Left lung (tissue), 10 donors: Measurements from ENCODE around the gene BRWD1. TPM values are rescaled to one million over a fixed set of nuclear protein-coding genes. Genes with fewer than 3 reads are reported as not detected.
A peak's percentile ranks its signal among the peaks of the same experiment; 100 is the strongest.
"Not testable (repeated sequence)": the region's sequence is repeated elsewhere in the genome, so short reads cannot be mapped to it uniquely, and the experiment has no call there.

Source experiments
- ATAC-seq: fragments of 200-7000 bp; cut with Tn5 transposase; one replicate; pipeline ENCODE4 v1.9.1; 2020; ENCODE audit warnings: moderate library complexity
- DNase-seq, 4 donors: peaks; one replicate each; pipeline ENCODE4 v3.0.0-alpha.2; 2013 to 2020
- H3K27ac ChIP-seq, 2 donors: fragments of 200-600 bp; sonication (generic) in 1 of 2; one replicate each; pipeline versions ENCODE4 v1.5.0 to v1.8.0; 2020 to 2021
- H3K27me3 ChIP-seq, 2 donors: fragments of 200-600 bp; sonication (generic) in 1 of 2; one replicate each; pipeline versions ENCODE4 v1.5.0 to v1.8.0; 2020 to 2021
- H3K36me3 ChIP-seq, 2 donors: fragments of 200-600 bp; sonication (generic) in 1 of 2; one replicate each; pipeline versions ENCODE4 v1.5.0 to v1.8.0; 2020 to 2021
- H3K4me1 ChIP-seq, 2 donors: fragments of 200-600 bp; one replicate each; pipeline ENCODE4 v1.8.0; 2021
- H3K4me3 ChIP-seq, 2 donors: fragments of 200-600 bp; sonication (generic) in 1 of 2; one replicate each; pipeline versions ENCODE4 v1.5.0 to v1.8.0; 2020 to 2021; ENCODE audit warnings: mild to moderate bottlenecking in 1 of 2
- H3K9me3 ChIP-seq, 2 donors: fragments of 200-600 bp; sonication (generic) in 1 of 2; one replicate each; pipeline versions ENCODE4 v1.5.0 to v1.8.0; 2020 to 2021
- CTCF ChIP-seq, 2 donors: fragments of 200-600 bp; sonication (generic) in 1 of 2; IDR thresholded peaks; one replicate each; pipeline versions ENCODE4 v1.5.0 to v1.8.0; 2021; ENCODE audit warnings: antibody characterized with exemption in 2 of 2
- intact Hi-C, 2 donors: fragments of 100-400 bp; cut with DNase I; formaldehyde crosslinking; loops; one replicate each; pipeline versions ENCODE4 v1.11.2 to v1.14.2; 2022
- polyA plus RNA-seq, 6 donors: library from polyadenylated mRNA; unstranded; fragments of 120-200 nt; gene quantifications; one replicate each; pipeline ENCODE4 v1.2.1, GENCODE V29; 2013; ENCODE audit not compliant: insufficient read length in 6 of 6
- total RNA-seq, 2 donors: library from RNA; stranded (reverse); fragmentation: NEBNext Ultra II Directional; extraction: Animal tissue kit (Norgen Biotek cat#: 25700); gene quantifications; one replicate each; pipeline ENCODE4 v1.2.1, GENCODE V29; 2021
- donor health status: DM: no; HTN: yes; CAD: no.
- donor health status: DM: no; HTN: no; CAD: no.

The BRWD1 gene
- total and polyA plus RNA-seq, 8 donors, result 33.0 to 54.3 (median 47.3) TPM

DNA sequence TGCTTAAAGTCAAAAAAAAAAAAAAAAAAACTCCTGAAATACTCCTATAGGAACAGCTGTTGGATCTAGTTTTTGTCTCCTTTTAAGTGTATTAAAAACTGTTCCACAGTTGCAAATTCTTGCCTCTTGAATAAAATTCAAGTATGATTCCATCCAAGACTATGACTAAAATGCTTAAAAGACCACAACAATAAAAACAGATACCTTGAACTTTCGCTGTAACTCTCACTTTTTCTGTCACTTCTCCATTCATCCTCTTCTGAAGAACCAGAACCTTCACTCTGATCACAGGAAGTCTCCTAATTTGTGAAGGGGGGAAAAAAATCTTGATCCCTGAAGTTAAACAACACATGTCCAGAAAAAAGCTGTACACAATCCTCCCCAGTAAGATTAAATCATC, 75.2 kb downstream of the BRWD1 start:
- Histone ChIP-seq H3K4me1 (no peaks in the 10 kb centered on the region), H3K9me3 (no peaks in the 10 kb centered on the region), H3K4me3 (no peak overlapping the region), H3K27ac (no peak overlapping the region), H3K36me3 (peaks cover 0 to 64% of the 10 kb centered on the region in 2 donors), H3K27me3 (no peaks in the 10 kb centered on the region)
- ATAC-seq (no peak), DNase-seq (no peak)
- no peak for TF ChIP-seq CTCF (IDR thresholded peaks at IDR 0.05)
- intact Hi-C loops, result no loop called here

GRCh38 chr21:39232861-39233291, 80.6 kb downstream of the BRWD1 start:
- no peak for TF ChIP-seq CTCF (IDR thresholded peaks at IDR 0.05)
- intact Hi-C loops, result no loop called here
- H3K9me3 ChIP-seq, result no peaks in the 10 kb centered on the region

GRCh38 chr21:39224930-39225329, 88.5 kb downstream of the BRWD1 start:
- H3K36me3 ChIP-seq, result peaks cover 0 to 69% of the 10 kb centered on the region in 2 donors
- ATAC-seq, result no peak

More at GRCh38 chr21:39232861-39233291, 80.6 kb downstream of the BRWD1 start:
- DNase-seq (peak in 1 of 4 donors; percentile 32), ATAC-seq (peak; percentile 90)
- peak overlapping the region; percentile 0 to 21 for H3K27ac ChIP-seq
- no peaks in the 10 kb centered on the region for H3K4me1 ChIP-seq
- no peaks in the 10 kb centered on the region for H3K27me3 ChIP-seq
- no peak overlapping the region for H3K4me3 ChIP-seq
- peaks cover 0 to 78% of the 10 kb centered on the region in 2 donors for H3K36me3 ChIP-seq

GRCh38 chr21:39221997-39222486, 91.4 kb downstream of the BRWD1 start:
- no peak overlapping the region for H3K4me3 ChIP-seq
- DNase-seq (no peak), ATAC-seq (peak; percentile 54)
- intact Hi-C loops, result no loop called here
- H3K36me3 ChIP-seq, result peaks cover 0 to 73% of the 10 kb centered on the region in 2 donors
- no peaks in the 10 kb centered on the region for H3K9me3 ChIP-seq
- no peaks in the 10 kb centered on the region for H3K27me3 ChIP-seq
- H3K4me1 ChIP-seq, result no peaks in the 10 kb centered on the region
- TF ChIP-seq CTCF (IDR thresholded peaks at IDR 0.05), result no peak
- peak overlapping the region in 1 of 2 donors; percentile 7 for H3K27ac ChIP-seq

More at GRCh38 chr21:39224930-39225329, 88.5 kb downstream of the BRWD1 start:
- Histone ChIP-seq H3K27ac (no peak overlapping the region), H3K4me1 (no peaks in the 10 kb centered on the region), H3K4me3 (no peak overlapping the region), H3K27me3 (no peaks in the 10 kb centered on the region), H3K9me3 (no peaks in the 10 kb centered on the region)
- intact Hi-C loops, result no loop called here
- TF ChIP-seq CTCF (IDR thresholded peaks at IDR 0.05), result no peak
- DNase-seq, result no peak

GRCh38 chr21:39221282-39221996, 92.0 kb downstream of the BRWD1 start:
- peak in 1 of 4 donors; percentile 74 for DNase-seq
- ATAC-seq, result peak; percentile 91
- no peaks in the 10 kb centered on the region for H3K4me1 ChIP-seq
- no peak for TF ChIP-seq CTCF (IDR thresholded peaks at IDR 0.05)
- H3K9me3 ChIP-seq, result no peaks in the 10 kb centered on the region
- H3K4me3 ChIP-seq, result no peak overlapping the region
- peaks cover 0 to 71% of the 10 kb centered on the region in 2 donors for H3K36me3 ChIP-seq
- H3K27me3 ChIP-seq, result no peaks in the 10 kb centered on the region
- H3K27ac ChIP-seq, result peak overlapping the region in 1 of 2 donors; percentile 7
- intact Hi-C loops, result no loop called here

GRCh38 chr21:39220875-39221274, 92.6 kb downstream of the BRWD1 start:
- H3K4me1 ChIP-seq, H3K9me3 ChIP-seq, DNase-seq, intact Hi-C loops, H3K27me3 ChIP-seq, H3K4me3 ChIP-seq: not testable (repeated sequence)
- peak; percentile 77 for ATAC-seq
- peak overlapping the region in 1 of 2 donors; percentile 36 for H3K27ac ChIP-seq
- H3K36me3 ChIP-seq, result peaks cover 0 to 77% of the 10 kb centered on the region in 2 donors
